Ovary (tissue), 3 donors: ENCODE measurements around the gene AMY1A.
"Not testable (repeated sequence)": the region's sequence is repeated elsewhere in the genome, so short reads cannot be mapped to it uniquely, and the experiment has no call there.

Source experiments
- EP300 ChIP-seq: sonication (generic); formaldehyde crosslinking; IDR thresholded peaks from one replicate; pipeline ENCODE4 v1.6.1; 2017; ENCODE audit warnings: antibody characterized with exemption
- TF ChIP-seq, protein P1 (sequence below), 3 donors: fragments of 450-650 bp in 2 of 3; fragments of 200-600 bp in 1 of 3; IDR thresholded peaks; one replicate each; pipeline versions ENCODE4 v1.5.1 to v1.8.0; 2016 to 2022; ENCODE audit warnings: antibody characterized with exemption in 3 of 3, mild to moderate bottlenecking in 1 of 3
- donor health status: DM: no; HTN: no; CAD: no.

DNA sequence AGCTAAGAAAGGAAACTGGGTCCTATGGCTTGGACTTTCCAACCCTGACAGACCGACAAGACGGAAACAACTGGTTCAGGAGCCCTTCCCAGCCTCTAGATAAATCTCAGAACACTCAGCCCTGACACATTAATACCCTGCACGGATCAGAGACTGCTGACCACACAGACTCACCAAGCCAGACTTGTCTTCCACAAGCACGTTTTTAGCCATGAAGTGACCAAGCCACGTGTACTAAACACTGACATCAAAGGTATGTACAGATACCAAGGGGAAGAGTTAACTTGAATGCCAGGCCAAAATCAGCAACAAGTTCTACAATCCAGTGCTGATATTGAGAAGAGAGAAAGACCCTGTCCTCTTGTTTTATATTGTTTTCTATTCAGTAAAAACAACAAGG, 40.5 kb downstream of the AMY1A start, which contains the start of gene AMY1B:
- not testable (repeated sequence) for TF ChIP-seq EP300
- TF ChIP-seq, protein P1, sequence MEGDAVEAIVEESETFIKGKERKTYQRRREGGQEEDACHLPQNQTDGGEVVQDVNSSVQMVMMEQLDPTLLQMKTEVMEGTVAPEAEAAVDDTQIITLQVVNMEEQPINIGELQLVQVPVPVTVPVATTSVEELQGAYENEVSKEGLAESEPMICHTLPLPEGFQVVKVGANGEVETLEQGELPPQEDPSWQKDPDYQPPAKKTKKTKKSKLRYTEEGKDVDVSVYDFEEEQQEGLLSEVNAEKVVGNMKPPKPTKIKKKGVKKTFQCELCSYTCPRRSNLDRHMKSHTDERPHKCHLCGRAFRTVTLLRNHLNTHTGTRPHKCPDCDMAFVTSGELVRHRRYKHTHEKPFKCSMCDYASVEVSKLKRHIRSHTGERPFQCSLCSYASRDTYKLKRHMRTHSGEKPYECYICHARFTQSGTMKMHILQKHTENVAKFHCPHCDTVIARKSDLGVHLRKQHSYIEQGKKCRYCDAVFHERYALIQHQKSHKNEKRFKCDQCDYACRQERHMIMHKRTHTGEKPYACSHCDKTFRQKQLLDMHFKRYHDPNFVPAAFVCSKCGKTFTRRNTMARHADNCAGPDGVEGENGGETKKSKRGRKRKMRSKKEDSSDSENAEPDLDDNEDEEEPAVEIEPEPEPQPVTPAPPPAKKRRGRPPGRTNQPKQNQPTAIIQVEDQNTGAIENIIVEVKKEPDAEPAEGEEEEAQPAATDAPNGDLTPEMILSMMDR (IDR thresholded peaks at IDR 0.05) = not testable (repeated sequence)
